Amniotic stem cell (primary cell): ENCODE measurements around the gene CENPP.

Experiments
- DNase-seq: peaks from one replicate; lab custom pipeline; 2025; lab: John Stamatoyannopoulos, UW

The CENPP gene

DNA sequence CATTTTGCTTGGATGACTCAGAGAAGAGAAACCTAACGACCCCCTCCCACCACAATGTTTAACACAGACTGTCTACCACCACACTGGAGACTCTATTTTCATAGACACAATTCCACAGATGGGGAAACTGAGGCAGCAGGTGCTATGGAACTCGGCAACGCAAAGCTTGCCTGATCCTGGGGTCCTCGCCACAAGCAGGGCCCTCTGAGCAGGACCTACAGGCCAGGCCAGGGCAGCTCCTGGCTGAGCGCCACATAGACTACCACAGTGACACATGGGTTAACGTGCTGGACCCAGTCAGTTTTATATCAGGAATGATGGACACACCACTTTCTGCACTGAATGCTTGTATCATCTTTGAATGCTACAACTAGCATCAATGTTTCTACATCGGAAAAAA is 332.4 kb downstream of the CENPP start:
- DNase-seq, result no peak

DNA sequence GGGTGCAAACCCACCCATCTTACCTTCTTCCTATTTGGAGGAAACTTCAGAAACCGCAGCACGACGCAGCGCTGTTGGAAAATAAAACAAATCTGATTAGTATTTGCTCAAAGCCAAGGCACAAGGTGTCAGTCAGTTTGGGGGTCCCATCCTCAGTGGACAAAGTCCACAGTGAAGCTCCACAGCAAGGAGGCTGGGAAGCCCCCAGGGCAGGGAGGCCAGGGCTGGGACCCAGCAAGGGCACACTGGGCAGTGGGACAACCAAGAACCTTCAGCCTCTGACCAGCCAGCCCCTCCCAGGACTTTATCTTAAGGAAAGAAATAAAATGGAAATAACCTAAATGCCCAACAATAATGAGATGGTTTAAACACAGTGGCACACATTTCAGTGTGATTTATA is 332.9 kb downstream of the CENPP start:
- no peak for DNase-seq

GRCh38 chr9:92659601-92660000 is 333.8 kb downstream of the CENPP start:
- DNase-seq, result no peak

DNA sequence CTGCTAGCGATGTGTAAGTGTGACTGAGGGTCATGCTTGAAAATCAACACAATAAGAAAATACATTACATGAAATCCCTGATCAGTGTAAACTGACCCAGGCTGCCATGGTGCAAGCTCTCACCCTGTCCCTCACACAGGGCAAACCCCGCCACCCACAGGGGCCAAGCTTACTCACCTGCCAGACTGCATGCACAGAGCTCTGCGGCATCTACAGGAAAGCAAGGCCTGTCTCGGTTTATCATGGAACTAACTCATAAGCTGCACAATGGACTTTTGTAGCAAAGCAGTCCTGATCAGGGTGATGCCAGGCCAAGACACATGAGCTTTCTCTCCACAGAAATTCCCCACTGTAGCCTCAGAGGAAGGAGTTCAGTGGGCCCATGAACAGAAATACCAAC is 334.5 kb downstream of the CENPP start:
- no peak for DNase-seq

- DNase-seq, result no peak
These were observed 335.4 kb downstream of the CENPP start for GRCh38 chr9:92661127-92661526.

- no peak for DNase-seq
These were observed 336.0 kb downstream of the CENPP start for GRCh38 chr9:92661743-92662142.

GRCh38 chr9:92663126-92663525 is 337.4 kb downstream of the CENPP start:
- DNase-seq, result no peak

GRCh38 chr9:92663951-92664350 is 338.2 kb downstream of the CENPP start:
- no peak for DNase-seq

GRCh38 chr9:92664394-92665152 is 338.8 kb downstream of the CENPP start:
- no peak for DNase-seq

- no peak for DNase-seq
These were observed 340.1 kb downstream of the CENPP start for GRCh38 chr9:92665836-92666235.

GRCh38 chr9:92666236-92666635 is 340.5 kb downstream of the CENPP start:
- no peak for DNase-seq

DNA sequence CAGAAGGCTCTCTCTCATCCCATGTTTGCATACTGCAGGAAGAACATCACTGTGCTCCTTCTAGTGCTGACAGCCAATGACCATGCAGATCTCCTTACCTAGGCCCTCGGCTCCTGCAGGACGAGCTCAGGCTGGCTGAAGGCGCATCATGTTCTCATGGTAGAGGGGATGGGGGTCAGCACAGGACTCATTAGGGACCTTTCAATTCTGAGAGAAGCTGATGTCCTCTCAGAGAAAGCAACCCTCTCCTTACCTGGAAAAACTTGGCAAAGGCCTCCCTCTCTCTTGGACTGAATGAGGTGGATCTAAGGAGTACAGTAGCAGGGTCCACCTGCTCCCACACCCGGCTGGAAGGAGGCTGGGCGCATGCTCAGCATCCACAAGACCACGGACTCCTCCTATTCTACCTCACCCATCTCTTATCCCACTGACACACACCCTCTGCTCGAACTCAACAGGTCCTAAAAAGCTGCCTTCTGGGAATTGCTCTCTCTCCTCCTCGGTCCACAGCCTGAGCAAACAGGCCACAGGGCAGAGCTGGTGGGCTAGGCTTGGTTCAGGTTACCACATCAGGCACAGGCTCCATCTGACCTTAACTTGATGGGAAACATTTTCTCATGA is 341.3 kb downstream of the CENPP start:
- no peak for DNase-seq

- DNase-seq, result no peak
These were observed 343.2 kb downstream of the CENPP start for GRCh38 chr9:92668746-92669526.

GRCh38 chr9:92669527-92669889 is 343.8 kb downstream of the CENPP start:
- peak; percentile 12 for DNase-seq
